ENCODE data around the gene ACACA.
"Not testable (repeated sequence)": the region's sequence is repeated elsewhere in the genome, so short reads cannot be mapped to it uniquely, and the experiment has no call there.

ACACA gene

DNA sequence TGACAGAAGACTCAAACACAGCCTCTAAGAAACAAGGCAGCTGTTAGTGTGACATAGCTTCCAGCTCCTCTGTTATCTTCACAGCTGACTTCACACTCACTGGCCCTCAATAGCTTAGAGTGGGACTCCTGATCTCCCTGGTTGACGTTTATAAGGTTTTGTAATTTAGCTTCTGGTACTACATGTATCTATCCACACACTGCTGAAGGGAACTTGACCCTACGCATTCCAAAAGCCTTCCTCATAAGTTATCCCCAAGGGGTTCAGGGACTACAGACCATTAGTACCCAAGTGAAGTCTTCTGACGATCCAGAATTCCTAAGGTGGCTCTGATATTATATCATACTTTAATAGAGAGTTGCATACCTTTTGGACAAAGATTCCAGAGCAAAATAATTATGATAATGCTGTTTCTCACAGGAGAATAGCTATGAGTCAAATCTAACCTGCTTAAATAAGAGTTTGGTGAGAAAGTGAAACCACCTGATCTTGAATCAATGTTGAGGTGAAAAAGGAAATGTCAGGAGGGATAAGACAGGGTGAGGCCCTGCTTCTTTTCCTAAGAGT, 14.5 kb downstream of the ACACA start:
- FAIRE-seq, result no peak

DNA sequence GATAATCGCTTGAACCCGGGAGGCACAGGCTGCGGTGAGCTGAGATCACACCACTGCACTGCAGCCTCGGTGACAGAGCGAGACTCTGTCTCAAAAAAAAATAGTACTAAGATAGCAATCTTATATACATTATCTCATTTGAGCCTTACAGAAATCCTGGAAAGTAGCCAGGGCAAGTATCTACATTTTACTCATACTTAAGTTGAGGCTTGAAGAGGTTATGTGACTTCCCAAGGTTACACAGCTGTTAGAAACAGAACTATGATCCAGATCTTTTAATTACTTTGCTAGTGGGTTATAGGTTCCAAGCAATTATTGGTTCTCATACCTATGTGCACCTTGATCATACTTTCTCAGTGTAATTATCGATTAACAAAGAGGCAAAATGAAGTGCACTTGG, 15.5 kb downstream of the ACACA start:
- no peak for FAIRE-seq

DNA sequence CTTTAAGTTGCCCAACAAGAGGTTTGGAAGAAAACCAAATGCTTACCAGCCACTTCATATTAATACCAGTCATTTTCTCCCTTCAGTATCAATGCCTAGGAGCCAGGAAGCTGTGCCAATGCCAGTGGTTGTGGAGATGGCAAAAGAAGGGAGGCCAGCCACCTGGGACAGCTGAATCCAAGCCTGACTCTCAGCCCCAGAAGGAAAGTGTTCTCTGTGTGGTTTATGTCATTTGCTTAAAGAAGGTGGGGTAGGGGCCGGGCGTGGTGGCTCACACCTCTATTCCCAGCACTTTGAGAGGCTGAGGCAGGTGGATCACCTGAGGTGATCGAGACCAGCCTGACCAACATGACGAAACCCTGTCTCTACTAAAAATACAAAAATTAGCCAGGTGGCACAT, 17.5 kb downstream of the ACACA start:
- FAIRE-seq, result no peak

DNA sequence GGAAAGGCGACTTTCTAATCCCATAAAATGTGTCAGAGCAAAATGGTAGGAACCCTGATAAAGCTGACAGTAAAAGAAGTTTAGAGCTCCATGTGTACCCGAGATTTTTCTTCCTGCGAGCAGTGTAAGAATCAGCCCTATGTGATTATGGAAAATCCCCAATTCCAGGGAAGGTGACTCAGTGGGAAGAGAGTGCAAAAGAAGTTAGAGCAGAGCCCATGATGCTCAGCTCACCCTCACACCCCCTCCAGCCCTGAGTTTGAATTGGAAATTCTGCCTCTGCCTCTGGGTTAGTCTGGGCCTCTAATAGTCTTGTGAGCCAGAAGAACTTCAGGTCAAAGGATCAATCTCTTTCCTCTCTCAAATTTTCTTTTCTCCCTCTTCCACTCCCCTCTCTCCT, 18.4 kb downstream of the ACACA start:
- no peak for FAIRE-seq

DNA sequence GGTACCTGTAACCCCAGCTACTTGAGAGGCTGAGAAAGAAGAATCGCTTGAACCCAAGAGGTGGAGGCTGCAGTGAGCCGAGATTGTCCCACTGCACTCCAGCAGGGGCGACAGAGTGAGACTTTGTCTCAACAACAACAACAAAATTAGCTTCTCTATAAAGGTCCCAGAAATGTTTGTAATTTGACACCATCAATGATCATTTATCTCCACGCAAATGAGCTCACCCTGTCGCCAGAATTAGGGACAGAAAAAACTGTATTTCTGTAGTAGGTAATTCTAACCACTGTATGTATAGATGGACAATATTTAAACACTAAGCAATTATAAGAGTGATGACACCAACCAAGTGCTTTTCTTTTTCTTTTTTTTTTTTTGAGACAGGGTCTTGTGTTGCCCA, 20.2 kb downstream of the ACACA start:
- no peak for FAIRE-seq

DNA sequence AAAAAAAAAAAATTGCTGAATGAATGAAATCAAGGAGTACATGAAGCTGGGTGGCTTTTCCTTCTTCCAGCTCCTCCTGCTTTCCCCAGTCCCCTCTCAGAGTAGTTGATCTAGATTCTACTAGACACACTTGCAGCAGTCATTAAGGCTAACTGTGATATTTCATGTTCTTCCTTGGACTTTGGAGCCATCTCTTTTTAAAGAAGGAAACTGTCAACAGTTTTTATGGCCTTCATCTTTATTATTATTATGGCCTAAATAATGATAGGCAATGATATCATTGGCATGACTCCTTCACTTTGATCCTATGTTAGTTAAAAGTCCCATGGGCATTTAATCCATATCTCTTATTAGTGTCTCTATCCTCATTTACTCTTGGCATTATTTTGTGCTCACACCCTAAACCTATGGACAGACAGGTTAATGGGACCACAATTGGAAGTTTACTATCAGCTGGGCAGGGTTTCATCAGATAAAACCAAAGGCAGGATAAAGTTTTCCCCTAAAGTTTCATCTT, 21.1 kb downstream of the ACACA start:
- FAIRE-seq, result no peak

DNA sequence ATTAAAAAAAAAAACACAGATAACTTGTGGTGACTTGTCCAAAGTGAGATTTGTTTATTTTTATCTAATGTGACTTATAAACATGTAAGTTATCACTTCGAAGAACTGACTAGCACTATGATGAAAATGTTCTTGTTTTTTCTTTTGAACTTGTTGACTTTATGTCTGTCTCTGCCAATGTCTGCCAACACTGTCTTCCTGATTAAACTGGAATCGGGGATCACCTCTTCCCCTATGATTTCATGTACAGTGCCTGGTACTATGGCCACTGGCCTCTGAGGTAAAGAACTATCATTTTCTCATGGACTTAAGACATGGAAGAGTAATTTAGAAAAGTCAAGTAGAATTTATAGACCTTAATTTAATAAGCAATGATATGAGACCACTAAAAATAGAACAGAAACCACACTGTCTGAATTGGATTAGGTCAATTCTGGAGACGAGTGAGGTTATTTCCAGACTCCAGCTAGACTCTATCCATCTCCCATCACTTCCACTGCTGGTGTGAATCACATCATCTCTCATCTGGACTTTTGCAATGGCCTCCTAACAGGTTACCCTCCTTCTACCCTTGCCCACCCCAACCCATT, 22.0 kb downstream of the ACACA start:
- no peak for FAIRE-seq

DNA sequence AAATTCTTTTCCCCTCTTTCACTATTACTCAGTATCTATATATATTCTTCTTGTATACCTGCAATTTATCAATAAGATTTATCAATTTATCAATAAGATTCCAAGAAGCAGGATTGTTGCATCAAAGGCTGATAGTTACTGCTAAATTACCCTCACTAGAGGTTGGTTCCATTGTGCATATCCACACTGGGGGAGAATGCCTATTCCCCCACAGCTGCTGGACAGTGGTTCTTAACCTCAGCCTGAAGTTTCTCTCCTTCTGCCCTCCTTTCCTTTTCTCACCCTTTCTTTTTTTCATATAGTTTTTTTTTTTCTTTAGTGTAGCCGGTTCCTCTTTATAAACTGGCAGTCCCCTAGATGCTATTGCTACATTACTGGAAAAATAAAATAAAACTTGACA, 24.6 kb downstream of the ACACA start:
- no peak for FAIRE-seq

DNA sequence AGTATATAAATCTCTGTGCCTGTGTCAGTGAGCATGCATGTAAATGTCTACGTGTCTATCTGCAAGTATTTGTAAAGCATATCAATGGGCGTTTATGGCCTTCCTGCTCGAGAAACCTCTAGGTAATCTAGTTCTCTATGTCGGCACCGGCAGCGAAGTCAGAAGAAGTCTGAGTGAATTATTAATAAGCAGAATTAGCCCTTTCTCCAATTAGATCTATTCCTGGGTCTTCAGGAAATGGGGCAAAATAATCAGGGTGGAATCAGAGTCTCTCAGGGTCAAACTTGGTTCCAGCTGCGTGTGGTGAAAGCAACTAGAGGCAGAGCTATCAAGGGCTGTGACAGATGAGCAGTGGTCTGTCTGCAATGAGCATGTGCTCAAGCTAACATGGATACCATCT, 30.9 kb downstream of the ACACA start, which contains the start of gene C17orf78:
Gene C17orf78 (plus strand): TSS at position 280 of the 400 bp plus-strand sequence. CDS start 108 bp downstream, at position 388.
- no peak for FAIRE-seq

DNA sequence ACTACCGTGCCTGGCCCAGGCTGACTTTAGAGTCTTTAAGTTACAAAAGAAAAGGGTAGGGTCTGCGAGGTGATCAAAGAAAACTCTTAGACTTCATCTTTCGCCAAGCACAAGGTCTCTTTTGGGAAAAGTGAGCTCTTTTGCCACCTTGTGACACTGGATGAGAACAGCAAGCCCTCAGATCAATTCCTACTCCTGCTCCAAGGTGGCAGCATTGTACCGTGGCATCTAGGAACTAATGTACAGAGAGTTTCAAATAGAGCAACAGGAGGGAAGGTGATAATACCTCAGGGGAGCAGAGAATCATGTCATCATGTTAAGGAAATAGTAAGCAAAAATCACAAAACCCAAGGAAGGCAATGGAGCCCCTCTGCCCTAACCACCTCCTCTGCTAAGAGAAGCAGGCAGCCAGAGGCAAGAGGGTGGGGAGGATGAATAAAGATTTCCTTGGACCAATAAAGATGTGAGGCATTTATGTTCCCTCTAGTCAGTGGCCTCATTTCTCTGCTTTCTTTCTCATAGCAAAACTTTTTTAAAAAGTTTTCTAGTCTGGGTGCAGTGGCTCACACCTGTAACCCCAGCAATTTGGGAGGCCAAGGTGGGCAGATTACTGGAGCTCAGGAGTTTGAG, 33.0 kb downstream of the ACACA start:
- FAIRE-seq, result no peak

DNA sequence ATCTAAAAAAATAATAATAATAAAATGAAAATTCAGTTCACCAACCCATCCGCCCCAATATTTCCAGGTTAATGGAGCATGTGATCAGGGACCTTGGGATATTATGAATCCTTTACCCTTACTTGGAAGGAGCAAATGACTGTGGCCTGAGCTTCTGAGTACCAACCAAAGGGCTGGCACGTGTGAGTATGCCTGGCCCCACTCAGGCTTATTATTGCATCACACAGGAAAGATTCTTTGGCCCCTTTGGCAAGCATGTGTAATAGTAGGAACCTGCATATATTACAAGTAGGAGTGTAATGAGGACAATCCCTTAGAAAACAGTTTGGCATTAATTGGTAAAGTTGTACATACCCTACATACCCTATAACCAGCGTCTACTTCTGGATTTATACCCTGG, 38.1 kb downstream of the ACACA start:
- FAIRE-seq, result no peak

DNA sequence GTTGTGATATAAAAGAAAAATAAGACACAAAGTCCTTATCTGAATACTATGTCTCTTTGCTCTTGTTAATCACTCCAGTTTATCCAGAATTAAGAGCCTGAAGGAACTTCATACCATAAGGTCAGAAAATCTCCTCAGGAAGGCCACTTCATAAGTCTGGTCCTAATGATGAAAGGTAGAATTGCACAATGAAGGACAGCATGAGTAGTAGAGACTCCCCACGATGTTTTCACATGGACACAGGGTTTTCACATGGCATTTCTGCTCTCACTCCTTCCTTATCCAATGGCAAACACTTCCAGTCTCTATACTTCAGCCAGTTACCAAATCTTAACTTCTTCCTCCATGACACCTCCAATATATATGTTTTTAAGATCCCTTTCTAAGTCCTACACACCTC, 41.0 kb downstream of the ACACA start:
- FAIRE-seq, result no peak

DNA sequence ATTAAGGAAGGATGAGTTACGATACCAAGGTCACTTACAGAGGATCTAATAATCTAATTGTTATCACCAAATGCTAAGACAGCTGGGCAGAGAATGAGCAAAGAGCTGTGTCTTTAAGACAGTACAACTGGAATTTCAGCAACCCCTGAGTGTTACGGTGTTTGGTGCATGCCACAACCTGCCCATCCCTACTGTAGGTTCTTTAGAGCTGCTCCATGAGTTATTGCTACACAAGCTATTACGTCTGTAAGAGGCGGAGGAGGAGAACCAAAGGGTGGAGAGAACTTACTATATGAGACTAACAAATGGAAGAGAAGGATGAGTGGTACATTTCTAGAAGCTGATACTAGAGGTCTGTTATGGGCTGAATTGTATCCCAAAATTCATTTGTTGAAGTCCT, 45.1 kb downstream of the ACACA start:
- FAIRE-seq, result no peak

DNA sequence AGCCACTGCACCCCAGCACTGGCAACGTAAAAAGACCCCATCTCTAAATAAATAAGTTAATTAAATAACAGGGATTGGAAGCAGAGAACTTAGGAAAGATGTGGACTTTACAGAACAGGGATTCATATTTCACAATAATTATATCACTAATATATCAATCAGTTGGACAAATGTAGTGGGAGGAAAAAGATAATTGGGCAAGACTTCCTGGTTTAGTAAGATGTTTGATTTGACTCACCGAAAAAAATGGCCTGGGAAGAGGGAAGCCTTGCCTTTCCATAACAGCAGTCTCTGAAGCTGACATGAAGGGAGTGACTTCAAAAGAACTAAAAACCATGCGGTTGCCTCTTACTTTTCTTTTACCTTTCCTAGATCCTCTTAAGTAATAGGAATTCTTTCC, 46.0 kb downstream of the ACACA start:
- no peak for FAIRE-seq

DNA sequence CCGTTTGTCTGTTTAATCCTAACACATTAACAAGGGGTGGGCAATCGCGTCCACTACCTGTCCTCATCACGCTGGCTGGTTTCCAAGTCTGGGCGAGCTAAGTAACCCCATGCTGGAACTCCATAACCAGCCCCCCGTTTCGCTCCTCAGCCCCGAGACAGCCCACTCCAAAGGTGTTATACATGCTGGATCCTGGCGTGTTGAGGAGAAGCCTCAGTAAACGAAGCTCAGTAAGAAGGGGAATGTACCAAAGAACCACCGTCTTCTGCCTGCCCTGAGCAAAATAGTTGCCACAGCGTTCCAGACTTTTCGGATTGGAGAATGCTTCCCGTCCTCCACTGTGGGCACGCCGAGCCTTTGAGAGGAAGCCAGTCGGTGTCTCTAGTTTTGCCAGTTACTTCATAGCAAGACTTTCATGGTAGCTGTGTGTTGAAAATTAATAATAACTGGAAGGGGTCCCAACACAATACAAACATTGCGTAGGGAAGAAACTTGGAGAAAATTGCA, 46.9 kb downstream of the ACACA start:
- FAIRE-seq, result no peak

DNA sequence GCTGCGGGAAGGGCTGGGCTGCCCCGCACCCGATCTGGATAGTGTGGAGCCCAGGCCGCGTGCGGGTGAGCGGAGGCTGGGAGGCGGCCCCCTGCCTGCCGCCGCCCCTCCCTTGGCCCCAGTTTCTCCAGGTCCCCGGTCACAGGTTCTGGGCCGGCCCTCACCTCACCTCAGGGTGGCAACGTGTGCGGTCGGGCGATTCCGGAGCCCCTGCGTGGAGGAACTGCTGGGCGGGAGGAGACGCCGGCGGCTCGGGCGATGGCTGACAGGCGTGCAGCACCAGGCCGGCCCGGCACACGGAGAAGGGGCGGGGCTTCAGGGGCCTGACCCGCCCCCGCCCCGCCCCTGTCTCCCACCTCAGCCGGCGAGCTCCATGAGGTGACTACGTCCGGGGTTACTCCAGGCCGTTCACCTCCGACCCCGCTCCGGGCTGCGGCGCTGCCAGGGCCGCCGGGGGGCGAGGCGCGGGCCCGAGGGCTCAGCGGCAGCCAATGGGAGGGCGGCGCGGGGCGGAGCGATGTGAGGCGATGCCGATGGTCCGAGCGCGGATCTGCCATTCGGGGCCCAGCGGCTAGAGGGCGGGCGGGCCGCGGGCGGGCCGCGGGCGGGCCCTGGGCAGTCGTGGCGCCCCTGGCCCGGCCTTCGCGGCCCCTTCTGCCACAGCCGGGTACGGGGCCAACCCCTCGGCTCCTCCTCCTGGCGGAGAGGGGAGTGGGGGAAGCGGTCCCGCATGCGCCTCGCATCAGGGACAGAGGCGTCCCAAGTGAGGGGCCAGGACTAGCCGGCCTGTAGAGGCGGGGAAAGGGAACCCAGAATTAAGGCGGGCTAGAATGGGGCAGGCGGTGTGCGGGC, 47.6 kb downstream of the ACACA start:
- FAIRE-seq, result no peak

DNA sequence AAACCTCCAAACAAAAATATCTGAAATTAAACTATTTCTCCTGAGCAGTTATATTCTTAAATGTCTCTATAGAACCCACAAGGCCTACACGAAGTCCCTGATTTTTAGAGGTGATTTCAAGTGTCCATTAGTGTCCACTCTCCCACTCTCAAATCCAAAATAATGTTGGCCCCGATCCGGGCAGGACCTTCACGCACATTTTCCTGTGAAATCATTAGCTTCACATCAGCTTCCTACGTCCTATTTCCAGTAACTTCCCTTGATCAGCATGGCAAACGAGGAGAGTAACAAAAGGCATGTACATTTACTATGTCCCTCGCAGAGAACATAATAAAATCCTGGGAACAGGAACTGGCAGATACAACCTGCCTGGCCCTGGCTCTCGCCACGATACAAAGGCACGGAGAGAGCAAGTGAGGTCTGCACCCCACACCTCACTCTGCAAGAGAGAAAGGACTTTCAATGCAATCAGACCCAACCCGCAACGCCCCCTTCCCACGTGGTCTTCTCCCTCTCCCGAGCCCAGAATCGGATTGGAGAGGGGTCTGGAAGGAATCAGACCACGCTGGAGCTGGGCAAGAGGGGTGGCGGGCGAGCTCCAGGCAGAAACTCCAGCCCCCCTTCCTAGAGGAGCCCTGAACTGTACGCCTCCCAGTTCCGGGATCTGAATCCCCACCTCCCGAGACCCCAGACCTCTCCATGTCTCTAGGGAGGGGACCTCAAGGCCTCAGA, 48.4 kb downstream of the ACACA start:
- FAIRE-seq, result no peak

DNA sequence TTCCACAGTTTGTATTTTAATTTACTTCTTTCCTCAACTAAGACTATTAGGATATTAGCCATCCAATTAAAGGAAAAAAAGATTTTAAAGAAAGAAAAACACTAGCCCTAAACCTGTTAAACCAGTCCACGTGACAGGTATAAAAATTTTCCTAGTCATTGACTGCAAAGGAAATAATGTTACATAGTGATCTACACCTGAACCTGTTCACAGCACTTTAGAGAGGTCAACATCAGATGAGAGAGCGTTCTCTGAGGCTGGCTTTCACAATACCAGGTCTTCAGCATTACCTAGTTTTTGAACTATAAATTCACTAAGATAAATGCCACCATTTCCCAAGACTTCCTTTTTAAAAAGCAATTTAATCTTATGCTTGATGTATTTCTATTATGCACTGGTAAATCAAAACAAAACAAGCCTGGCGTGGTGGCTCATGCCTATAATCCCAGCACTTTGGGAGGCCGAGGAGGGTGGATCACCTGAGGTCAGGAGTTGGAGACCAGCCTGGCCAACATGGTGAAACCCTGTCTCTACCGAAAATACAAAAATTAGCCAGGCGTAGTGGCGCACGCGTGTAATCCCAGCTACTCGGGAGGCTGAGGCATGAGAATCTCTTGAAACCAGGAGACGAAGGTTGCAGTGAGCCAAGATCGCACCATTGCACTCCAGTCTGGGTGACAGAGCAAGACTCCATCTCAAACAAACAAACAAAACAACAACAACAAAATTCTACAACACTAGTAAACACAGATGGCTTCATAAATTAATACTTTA, 49.7 kb downstream of the ACACA start:
- not testable (repeated sequence) for FAIRE-seq

DNA sequence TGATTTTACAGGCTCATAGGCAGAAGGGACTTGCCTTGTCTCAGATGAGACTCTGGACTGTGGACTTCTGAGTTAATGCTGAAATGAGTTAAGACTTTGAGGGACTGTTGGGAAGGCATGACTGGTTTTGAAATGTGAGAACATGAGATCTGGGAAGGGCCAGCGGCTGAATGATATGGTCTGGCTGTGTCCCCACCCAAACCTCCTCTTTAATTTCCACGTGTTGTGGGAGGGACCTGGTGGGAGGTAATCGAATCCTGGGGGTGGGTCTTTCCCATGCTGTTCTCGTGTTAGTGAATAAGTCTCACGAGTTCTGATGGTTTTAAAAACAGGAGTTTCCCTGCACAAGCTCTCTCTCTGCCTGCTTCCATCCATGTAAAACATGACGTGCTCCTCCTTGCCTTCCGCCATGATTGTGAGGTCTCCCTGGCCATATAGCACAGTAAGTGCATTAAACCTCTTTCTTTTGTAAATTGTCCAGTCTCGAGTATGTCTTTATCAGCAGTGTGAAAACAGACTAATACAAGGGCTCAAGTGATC, 59.7 kb downstream of the ACACA start:
- not testable (repeated sequence) for FAIRE-seq

DNA sequence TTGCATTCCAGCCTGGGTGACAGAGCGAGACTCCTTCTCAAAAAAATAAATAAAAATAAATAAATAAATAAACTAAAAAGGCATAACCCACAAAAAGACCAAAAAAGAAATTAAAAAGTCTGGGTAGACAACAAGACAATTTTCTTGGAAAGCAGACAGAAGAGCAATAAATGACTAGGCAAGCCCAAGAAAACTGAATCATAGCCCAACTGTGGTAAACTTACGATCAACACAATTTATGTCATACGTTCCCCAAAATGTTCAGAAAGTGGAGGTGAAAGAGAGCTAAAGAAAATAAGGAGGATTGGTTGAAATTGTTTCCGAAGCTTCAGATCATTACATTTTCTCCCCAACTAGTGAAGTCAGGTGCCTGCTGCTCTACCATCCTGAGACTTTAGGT, 62.1 kb downstream of the ACACA start:
- no peak for FAIRE-seq

DNA sequence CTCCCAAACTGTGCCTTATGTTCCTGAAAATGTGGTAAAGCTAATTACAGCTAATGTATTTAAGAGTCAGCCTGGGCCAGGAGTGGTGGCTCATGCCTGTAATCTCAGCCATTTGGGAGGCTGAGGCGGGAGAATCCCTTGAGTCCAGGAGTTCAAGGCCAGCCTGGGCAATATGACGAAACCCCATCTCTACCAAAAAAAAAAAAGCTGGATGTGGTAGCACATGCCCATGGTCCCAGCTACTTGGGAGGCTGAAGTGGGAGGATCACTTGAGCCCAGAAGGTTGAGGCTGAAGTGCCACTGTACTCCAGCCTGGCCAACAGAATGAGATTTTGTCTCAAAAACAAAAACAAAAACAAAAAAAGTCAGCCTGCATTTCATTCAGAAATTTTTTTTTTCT, 64.0 kb downstream of the ACACA start:
- FAIRE-seq, result no peak

DNA sequence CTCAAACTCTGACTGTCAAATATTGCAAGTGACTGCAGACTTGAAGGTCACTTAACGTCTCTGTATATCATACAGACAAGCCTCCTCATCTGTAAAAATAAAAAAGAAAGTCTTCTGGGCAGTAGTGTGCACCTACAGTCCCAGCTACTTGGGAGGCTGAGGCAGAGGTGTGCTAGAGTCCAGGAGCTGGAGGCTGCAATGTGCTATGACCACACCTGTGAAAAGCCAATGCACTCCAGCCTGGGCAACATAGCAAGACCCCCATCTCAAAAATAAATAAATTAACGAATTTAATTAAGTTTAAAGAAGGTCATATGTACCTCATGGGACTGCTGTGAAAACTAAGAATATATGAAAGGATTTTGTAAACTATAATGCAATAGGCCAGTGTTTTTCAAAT, 65.8 kb downstream of the ACACA start:
- no peak for FAIRE-seq

Measured in TTC549 (cell line).